HG02763 (cell line): Measurements from ENCODE around the gene ALG1.

Source experiments
- ATAC-seq: cut with Tn5 transposase; IDR thresholded peaks from one replicate; pipeline ENCODE4 v1.9.1; 2021; ENCODE audit warnings: mild to moderate bottlenecking, moderate library complexity; ENCODE audit not compliant: unreplicated experiment

Gene ALG1

GRCh38 chr16:5071681-5072333, at the start of gene ALG1:
ALG1 (plus strand) TSS chr16:5071843; CDS start chr16:5071850, 7 bp downstream.
- ATAC-seq, result peak; percentile 85

GRCh38 chr16:5022521-5022920, 49.1 kb upstream of the ALG1 start:
- no peak for ATAC-seq

- ATAC-seq, result no peak
These were observed 47.0 kb upstream of the ALG1 start for GRCh38 chr16:5024632-5025031.

- ATAC-seq, result no peak
These were observed 46.4 kb upstream of the ALG1 start for GRCh38 chr16:5025171-5025632.

- no peak for ATAC-seq
These were observed 45.0 kb upstream of the ALG1 start for GRCh38 chr16:5026664-5027063.

- no peak for ATAC-seq
These were observed 44.6 kb upstream of the ALG1 start for GRCh38 chr16:5027086-5027485.

- ATAC-seq, result no peak
These were observed 43.9 kb upstream of the ALG1 start for GRCh38 chr16:5027575-5028235.

- no peak for ATAC-seq
These were observed 42.6 kb upstream of the ALG1 start for GRCh38 chr16:5028950-5029475.

GRCh38 chr16:5030251-5030870, 41.3 kb upstream of the ALG1 start:
- ATAC-seq, result no peak

- ATAC-seq, result no peak
These were observed 40.0 kb upstream of the ALG1 start for GRCh38 chr16:5031601-5032000.

- ATAC-seq, result no peak
These were observed 38.9 kb upstream of the ALG1 start for GRCh38 chr16:5032748-5033167.

GRCh38 chr16:5033256-5034166, 38.1 kb upstream of the ALG1 start, which contains the start of gene NAGPA:
NAGPA (minus strand) TSS chr16:5033935; CDS start chr16:5033914, 21 bp downstream.
- peak; percentile 78 for ATAC-seq

- ATAC-seq, result no peak
These were observed 37.5 kb upstream of the ALG1 start for GRCh38 chr16:5034167-5034523.

GRCh38 chr16:5035909-5036227, 35.8 kb upstream of the ALG1 start:
- ATAC-seq, result no peak

- ATAC-seq, result no peak
These were observed 35.2 kb upstream of the ALG1 start for GRCh38 chr16:5036228-5037156.

- ATAC-seq, result no peak
These were observed 31.2 kb upstream of the ALG1 start for GRCh38 chr16:5040451-5040850.

- ATAC-seq, result peak; percentile 58
These were observed 30.0 kb upstream of the ALG1 start for GRCh38 chr16:5041600-5042133.

- ATAC-seq, result no peak
These were observed 29.0 kb upstream of the ALG1 start for GRCh38 chr16:5042574-5043171.

- ATAC-seq, result no peak
These were observed 27.6 kb upstream of the ALG1 start for GRCh38 chr16:5044011-5044540.
